HepG2 (cell line): Measurements from ENCODE around the gene ANKRD40. TPM values are rescaled to one million over a fixed set of nuclear protein-coding genes. Genes with fewer than 3 reads are reported as not detected.

ENCODE experiments used
- ATAC-seq: fragments of 200-7000 bp; cut with Tn5 transposase; 3 replicates; pipeline ENCODE4 v1.9.1; 2020; ENCODE audit warnings: mild to moderate bottlenecking, moderate library complexity
- BruUV-seq: library from RNA; stranded (reverse); fragments of 400-500 nt; replicated peaks from 2 replicates; lab custom pipeline; 2021; lab: Mats Ljungman, UMichigan
- CTCF ChIA-PET: fragments of 300-600 bp; formaldehyde crosslinking; extraction: SDS; loops from one replicate; lab custom pipeline; 2021; ENCODE audit warnings: low total read pairs, inconsistent platforms, low intra/inter-chr PET ratio; lab: Yijun Ruan, JAX
- POLR2A ChIA-PET: fragments of 350-600 bp; sonication (Branson Sonifier 250); formaldehyde crosslinking; loops from one replicate; lab custom pipeline; 2020; ENCODE audit warnings: antibody characterized with exemption, inconsistent platforms; lab: Yijun Ruan, JAX
- DNase-seq: peaks from one replicate; pipeline ENCODE4 v3.0.0-alpha.2; 2015; ENCODE audit warnings: low spot score
- FAIRE-seq: peaks from 3 replicates; lab custom pipeline; 2011; peaks lifted over from hg19 to GRCh38; lab: Jason Lieb, UNC
- H2AFZ ChIP-seq: one replicate; pipeline ENCODE4 v1.6.1; 2011; ENCODE audit warnings: low read length, inconsistent platforms
- H3K27ac ChIP-seq: fragments of 300-600 bp; 3 replicates; pipeline ENCODE4 v1.8.0; 2011; ENCODE audit warnings: mixed run types, mild to moderate bottlenecking, mixed read lengths, low read length, inconsistent platforms; ENCODE audit not compliant: insufficient read depth; ENCODE audit errors: extremely low read length
- H3K27me3 ChIP-seq, 2 experiments: fragments of 200-600 bp in 1 of 2; 2 replicates in 1 of 2; 3 replicates in 1 of 2; pipeline versions ENCODE4 v1.6.0 to v1.8.0; 2011; ENCODE audit warnings: low read length in 2 of 2, mild to moderate bottlenecking in 2 of 2, moderate library complexity in 2 of 2, inconsistent platforms in 1 of 2; ENCODE audit not compliant: insufficient read depth in 2 of 2, control insufficient read depth in 1 of 2
- H3K36me3 ChIP-seq, 2 experiments: fragments of 200-600 bp in 1 of 2; replicated peaks in 1 of 2; 2 replicates in 1 of 2; 3 replicates in 1 of 2; pipeline versions ENCODE4 v1.5.1 to v1.8.0; 2011; ENCODE audit warnings: low read length in 2 of 2, inconsistent platforms in 1 of 2; ENCODE audit not compliant: insufficient read depth in 2 of 2, control insufficient read depth in 1 of 2
- H3K4me1 ChIP-seq: 2 replicates; pipeline ENCODE4 v1.5.1; 2012; ENCODE audit warnings: low read length, inconsistent platforms; ENCODE audit not compliant: insufficient read depth
- H3K4me2 ChIP-seq: 2 replicates; pipeline ENCODE4 v1.6.0; 2011; ENCODE audit warnings: low read depth, low read length, inconsistent platforms
- H3K4me3 ChIP-seq, 3 experiments: fragments of 200-600 bp in 1 of 3; sonication (generic), shearing (Covaris generic) in 1 of 3; replicated peaks in 1 of 3; 2 replicates each; pipeline ENCODE4 v1.5.1; 2011 to 2016; ENCODE audit warnings: low read length in 3 of 3, inconsistent platforms in 2 of 3, low read depth in 2 of 3, mild to moderate bottlenecking in 2 of 3, control low read depth in 1 of 3, mixed read lengths in 1 of 3; ENCODE audit not compliant: insufficient read depth in 1 of 3
- H3K79me2 ChIP-seq: one replicate; pipeline ENCODE4 v1.6.1; 2011; ENCODE audit warnings: low read length, inconsistent platforms; ENCODE audit not compliant: insufficient read depth
- H3K9ac ChIP-seq: 2 replicates; pipeline ENCODE4 v1.6.0; 2011; ENCODE audit warnings: mild to moderate bottlenecking, low read depth, low read length, inconsistent platforms; ENCODE audit not compliant: insufficient read depth
- H3K9me3 ChIP-seq: 2 replicates; pipeline ENCODE4 v1.5.1; 2012; ENCODE audit warnings: mild to moderate bottlenecking, low read length
- H4K20me1 ChIP-seq: 2 replicates; pipeline ENCODE4 v1.6.0; 2011; ENCODE audit warnings: inconsistent platforms, mild to moderate bottlenecking, low read length, moderate library complexity; ENCODE audit not compliant: insufficient read depth
- ATAD3A ChIP-seq: sonication (generic); formaldehyde crosslinking; IDR thresholded peaks from 2 replicates; pipeline ENCODE4 v1.4.0; 2020; ENCODE audit warnings: missing genetic modification reagents
- ATF7-NPFF ChIP-seq: sonication (generic); formaldehyde crosslinking; IDR thresholded peaks from 2 replicates; pipeline ENCODE4 v1.8.1; 2023; ENCODE audit warnings: mild to moderate bottlenecking, low read depth, missing genetic modification reagents, moderate library complexity
- CENPT ChIP-seq: sonication (generic); formaldehyde crosslinking; IDR thresholded peaks from 2 replicates; pipeline ENCODE4 v1.8.0; 2022; ENCODE audit warnings: low read depth, mild to moderate bottlenecking, moderate library complexity, missing genetic modification reagents
- ERF ChIP-seq: IDR thresholded peaks from 2 replicates; pipeline ENCODE4 v1.6.1; 2018; ENCODE audit warnings: missing biosample characterization, missing genetic modification reagents
- EZH2 ChIP-seq: conservative IDR thresholded peaks from 2 replicates; pipeline ENCODE4 v1.6.1; 2012; ENCODE audit warnings: mild to moderate bottlenecking, low read depth, low read length, moderate library complexity
- FOSL1 ChIP-seq: sonication (generic); formaldehyde crosslinking; IDR thresholded peaks from 2 replicates; pipeline ENCODE4 v1.9.0; 2021; ENCODE audit warnings: missing genetic modification reagents, borderline replicate concordance
- FOXO1 ChIP-seq: sonication (generic); formaldehyde crosslinking; IDR thresholded peaks from 2 replicates; pipeline ENCODE4 v1.4.0; 2020; ENCODE audit warnings: missing genetic modification reagents
- HDAC2 ChIP-seq: sonication (generic); formaldehyde crosslinking; IDR thresholded peaks from 2 replicates; pipeline ENCODE4 v1.4.0; 2020; ENCODE audit warnings: missing genetic modification reagents
- IKZF1 ChIP-seq: fragments of 450-650 bp; IDR thresholded peaks from 2 replicates; pipeline ENCODE4 v1.7.1; 2016
- KLF9 ChIP-seq: IDR thresholded peaks from 2 replicates; pipeline ENCODE4 v1.6.1; 2016; ENCODE audit warnings: low read depth
- MZF1 ChIP-seq: sonication (generic); formaldehyde crosslinking; IDR thresholded peaks from 2 replicates; pipeline ENCODE4 v1.8.1; 2023; ENCODE audit warnings: mild to moderate bottlenecking, missing genetic modification reagents, borderline replicate concordance
- NRL ChIP-seq: sonication (generic); formaldehyde crosslinking; IDR thresholded peaks from 2 replicates; pipeline ENCODE4 v1.5.0; 2020; ENCODE audit warnings: missing genetic modification reagents, mild to moderate bottlenecking, moderate library complexity, borderline replicate concordance
- PHF5A ChIP-seq: IDR thresholded peaks from one replicate; pipeline ENCODE4 v1.6.1; 2018; ENCODE audit warnings: low read depth, missing genetic modification reagents; ENCODE audit not compliant: unreplicated experiment
- POLR2AphosphoS2 ChIP-seq: IDR thresholded peaks from 2 replicates; pipeline ENCODE4 v1.6.1; 2011; ENCODE audit warnings: low read depth, low read length, improper control_type of control experiment
- POLR2AphosphoS5 ChIP-seq: IDR thresholded peaks from 2 replicates; pipeline ENCODE4 v1.6.1; 2012; ENCODE audit warnings: low read depth, low read length
- POLR2G ChIP-seq: fragments of 200-400 bp; formaldehyde crosslinking; IDR thresholded peaks from 2 replicates; pipeline ENCODE4 v1.6.1; 2018; ENCODE audit warnings: mild to moderate bottlenecking, low read depth, low read length, moderate library complexity
- SRSF4 ChIP-seq: fragments of 200-400 bp; formaldehyde crosslinking; IDR thresholded peaks from one replicate; pipeline ENCODE4 v1.6.1; 2018; ENCODE audit warnings: mild to moderate bottlenecking, low read depth, low read length, moderate library complexity; ENCODE audit not compliant: poor library complexity, severe bottlenecking
- TBX3 ChIP-seq: fragments of 450-650 bp; IDR thresholded peaks from 2 replicates; pipeline ENCODE4 v1.6.1; 2017; ENCODE audit warnings: antibody characterized with exemption, mild to moderate bottlenecking, inconsistent platforms, borderline replicate concordance
- ZMYM3 ChIP-seq: sonication (generic); formaldehyde crosslinking; IDR thresholded peaks from 2 replicates; pipeline ENCODE4 v1.5.1; 2020; ENCODE audit warnings: mild to moderate bottlenecking, missing genetic modification reagents
- ZNF124 ChIP-seq: sonication (generic); formaldehyde crosslinking; IDR thresholded peaks from 2 replicates; pipeline ENCODE4 v1.4.0; 2020; ENCODE audit warnings: missing genetic modification reagents
- ZNF180 ChIP-seq: sonication (generic); formaldehyde crosslinking; IDR thresholded peaks from 2 replicates; pipeline ENCODE4 v1.4.0; 2020; ENCODE audit warnings: low read depth, missing genetic modification reagents, borderline replicate concordance
- ZNF296 ChIP-seq: sonication (generic); formaldehyde crosslinking; conservative IDR thresholded peaks from 2 replicates; pipeline ENCODE4 v1.5.0; 2020; ENCODE audit warnings: mild to moderate bottlenecking, missing genetic modification reagents
- ZNF557 ChIP-seq: sonication (generic); formaldehyde crosslinking; IDR thresholded peaks from 2 replicates; pipeline ENCODE4 v1.4.0; 2020; ENCODE audit warnings: missing genetic modification reagents
- ZNF678 ChIP-seq: sonication (generic); formaldehyde crosslinking; IDR thresholded peaks from 2 replicates; pipeline ENCODE4 v1.4.0; 2020; ENCODE audit warnings: mild to moderate bottlenecking, missing genetic modification reagents
- WGBS: methylation state at CpG from one replicate; pipeline ENCODE4 v1.1.6; 2017; ENCODE audit warnings: low lambda C conversion rate; 5-methylcytosine and 5-hydroxymethylcytosine counted together
- in situ Hi-C: cut with HindIII; loops from 2 replicates; pipeline ENCODE4 v1.10.0; 2017; ENCODE audit warnings: low pct_unique_long_range_greater_than_20kb; ENCODE audit not compliant: extremely low pct_ligation_motif_present
- intact Hi-C: fragments of 100-400 bp; cut with micrococcal nuclease; formaldehyde crosslinking; loops from one replicate; pipeline ENCODE4 v1.10.0; 2022; ENCODE audit not compliant: unreplicated experiment
- polyA plus RNA-seq, 8 experiments: library from polyadenylated mRNA; depleted of rRNA in 3 of 8; stranded (reverse) in 7 of 8; unstranded in 1 of 8; fragments of >200 nt; fragmentation: Illumina TruSeq in 4 of 8; extraction: Trizol in 4 of 8; gene quantifications; 2 replicates each; pipeline versions ENCODE4 v1.2.1 to v1.2.3, GENCODE V29; 2011 to 2016; ENCODE audit warnings: low read depth in 4 of 8, missing spikeins in 1 of 8, mixed read lengths in 1 of 8; ENCODE audit not compliant: insufficient read depth in 1 of 8
- total RNA-seq, 5 experiments: library from RNA; depleted of rRNA; stranded (reverse); fragments of >200 nt; fragmentation: Illumina TruSeq; extraction: Trizol; gene quantifications; 2 replicates each; pipeline ENCODE4 v1.2.3, GENCODE V29; 2016; ENCODE audit warnings: low read depth in 1 of 5
- TF ChIP-seq, protein P1 (sequence below): IDR thresholded peaks from 2 replicates; pipeline ENCODE4 v1.6.1; 2016; ENCODE audit warnings: missing genetic modification reagents, missing compliant biosample characterization
- TF ChIP-seq, protein P2 (sequence below): sonication (generic); formaldehyde crosslinking; IDR thresholded peaks from 2 replicates; pipeline ENCODE4 v1.4.0; 2020; ENCODE audit warnings: missing genetic modification reagents
- TF ChIP-seq, protein P3 (sequence below): sonication (generic); formaldehyde crosslinking; IDR thresholded peaks from 2 replicates; pipeline ENCODE4 v1.4.0; 2020; ENCODE audit warnings: mild to moderate bottlenecking, missing genetic modification reagents

The ANKRD40 gene
- total and polyA plus RNA-seq, 2 of the 13 experiments (the other 11 are each of a cell fraction or from before 2014, with no cell fraction given): 35.0 to 46.4 TPM

DNA sequence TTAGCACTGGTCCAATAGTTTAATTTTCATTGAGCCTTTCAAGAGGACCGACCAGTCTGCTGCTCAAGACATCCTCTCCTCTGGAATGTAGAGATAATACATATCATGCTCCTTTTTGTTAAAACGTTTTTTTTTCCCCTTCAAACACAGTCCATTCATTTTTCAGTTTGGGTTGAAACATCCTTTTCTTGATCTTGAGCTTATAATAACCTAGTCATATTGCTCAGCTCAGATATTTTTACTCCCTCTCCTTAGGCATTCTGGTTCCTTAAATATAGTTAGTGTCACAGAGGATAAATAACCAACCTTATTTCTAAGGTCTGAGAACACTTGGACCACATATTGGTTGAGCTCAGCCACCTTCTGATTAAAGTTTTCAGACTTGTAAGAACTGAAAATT is 46.8 kb upstream of the ANKRD40 start (continued):
- no peak for TF ChIP-seq SRSF4
- peak; percentile 77; the same call in 1 of the 2 replicates for TF ChIP-seq POLR2AphosphoS2
- TF ChIP-seq, protein P1, sequence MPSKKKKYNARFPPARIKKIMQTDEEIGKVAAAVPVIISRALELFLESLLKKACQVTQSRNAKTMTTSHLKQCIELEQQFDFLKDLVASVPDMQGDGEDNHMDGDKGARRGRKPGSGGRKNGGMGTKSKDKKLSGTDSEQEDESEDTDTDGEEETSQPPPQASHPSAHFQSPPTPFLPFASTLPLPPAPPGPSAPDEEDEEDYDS (CRISPR knock-in tag): no peak
- no peak for TF ChIP-seq ZNF180 (CRISPR knock-in tag)
- no peak for TF ChIP-seq ZNF124 (CRISPR knock-in tag)
- no peak for TF ChIP-seq EZH2
- TF ChIP-seq, protein P2, sequence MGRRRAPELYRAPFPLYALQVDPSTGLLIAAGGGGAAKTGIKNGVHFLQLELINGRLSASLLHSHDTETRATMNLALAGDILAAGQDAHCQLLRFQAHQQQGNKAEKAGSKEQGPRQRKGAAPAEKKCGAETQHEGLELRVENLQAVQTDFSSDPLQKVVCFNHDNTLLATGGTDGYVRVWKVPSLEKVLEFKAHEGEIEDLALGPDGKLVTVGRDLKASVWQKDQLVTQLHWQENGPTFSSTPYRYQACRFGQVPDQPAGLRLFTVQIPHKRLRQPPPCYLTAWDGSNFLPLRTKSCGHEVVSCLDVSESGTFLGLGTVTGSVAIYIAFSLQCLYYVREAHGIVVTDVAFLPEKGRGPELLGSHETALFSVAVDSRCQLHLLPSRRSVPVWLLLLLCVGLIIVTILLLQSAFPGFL (CRISPR knock-in tag): no peak

DNA sequence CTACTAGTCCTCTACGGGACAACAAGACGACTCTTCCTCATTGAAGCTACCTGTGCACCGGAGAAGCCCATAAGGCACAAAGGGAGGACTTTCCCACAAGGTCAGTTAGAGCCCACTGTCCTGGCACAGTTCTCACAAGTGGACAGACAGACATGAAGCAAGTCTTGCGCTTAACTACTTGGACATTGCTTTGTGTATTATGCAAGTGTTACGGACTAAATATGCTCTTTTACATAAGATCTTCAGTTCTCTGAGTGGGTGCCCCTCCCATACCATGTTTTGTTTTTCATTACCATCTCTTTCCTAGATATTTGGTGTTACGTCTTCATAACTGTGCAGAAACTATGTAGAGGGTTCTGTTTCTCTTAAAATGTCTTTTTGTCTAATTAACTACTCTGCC is 41.5 kb upstream of the ANKRD40 start:
- Histone ChIP-seq H3K9me3 (no peaks in the 10 kb centered on the region), H3K9ac (no peak overlapping the region), H3K4me1 (no peaks in the 10 kb centered on the region), H3K27ac (no peak overlapping the region), H3K27me3 (no peaks in the 10 kb centered on the region), H4K20me1 (no peaks in the 10 kb centered on the region), H3K36me3 (peaks cover 32 to 85% of the 10 kb centered on the region in 2 experiments), H3K79me2 (peaks cover 2% of the 10 kb centered on the region), H3K4me2 (no peak overlapping the region), H2AFZ (no peak overlapping the region), H3K4me3 (no peak overlapping the region)
- FAIRE-seq: no peak
- POLR2A ChIA-PET: no interaction called here
- WGBS: 97% methylated on average over 6 of the region's 6 CpGs
- no TSS peak for BruUV-seq
- CTCF ChIA-PET: no interaction called here
- intact Hi-C loops: no loop called here
- in situ Hi-C loops: no loop called here
- DNase-seq: no peak
- ATAC-seq: peak; percentile 26; the same call in 1 of the 3 replicates
- TF ChIP-seq KLF9 (CRISPR knock-in tag) (no peak), FOXO1 (no peak), MZF1 (CRISPR knock-in tag) (no peak), ATAD3A (CRISPR knock-in tag) (no peak), HDAC2 (CRISPR knock-in tag) (no peak), ATF7-NPFF (CRISPR knock-in tag) (no peak), NRL (CRISPR knock-in tag) (no peak), FOSL1 (CRISPR knock-in tag) (no peak), ZNF678 (no peak), ZNF296 (CRISPR knock-in tag) (no peak), TBX3 (no peak), IKZF1 (no peak), ERF (CRISPR knock-in tag) (no peak), CENPT (CRISPR knock-in tag) (no peak), POLR2AphosphoS5 (0 out of 2 replicates have a peak, but pooled peaks have one; percentile 8), POLR2G (0 out of 2 replicates have a peak, but pooled peaks have one; percentile 36), ZNF557 (CRISPR knock-in tag) (no peak), ZMYM3 (CRISPR knock-in tag) (no peak), PHF5A (CRISPR knock-in tag) (no peak)
- TF ChIP-seq, protein P3, sequence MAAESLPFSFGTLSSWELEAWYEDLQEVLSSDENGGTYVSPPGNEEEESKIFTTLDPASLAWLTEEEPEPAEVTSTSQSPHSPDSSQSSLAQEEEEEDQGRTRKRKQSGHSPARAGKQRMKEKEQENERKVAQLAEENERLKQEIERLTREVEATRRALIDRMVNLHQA (CRISPR knock-in tag): no peak
